GM12878 (cell line): Measurements from ENCODE around the gene PRC1. TPM values are rescaled to one million over a fixed set of nuclear protein-coding genes. Genes with fewer than 3 reads are reported as not detected.

ENCODE experiments used
- ATAC-seq: fragments of 200-7000 bp; cut with Tn5 transposase; 3 replicates; pipeline ENCODE4 v1.9.1; 2020; ENCODE audit warnings: mild to moderate bottlenecking, moderate library complexity
- BruUV-seq: library from RNA; stranded (reverse); fragments of 400-500 nt; replicated peaks from 2 replicates; lab custom pipeline; 2021; lab: Mats Ljungman, UMichigan
- CTCF ChIA-PET: fragments of 300-600 bp; sonication (Branson Sonifier 250); formaldehyde crosslinking; extraction: SDS; loops from one replicate; lab custom pipeline; 2021; ENCODE audit warnings: inconsistent platforms; lab: Yijun Ruan, JAX
- POLR2A ChIA-PET: fragments of 350-600 bp; formaldehyde crosslinking; extraction: SDS; loops from one replicate; lab custom pipeline; 2021; ENCODE audit warnings: inconsistent platforms; lab: Charles Lee
- RAD21 ChIA-PET: fragments of 300-600 bp; sonication (Branson Sonifier 250); formaldehyde crosslinking; loops from one replicate; lab custom pipeline; 2023; ENCODE audit warnings: antibody characterized with exemption; ENCODE audit not compliant: unreplicated experiment; lab: Charles Lee
- SMC1A ChIA-PET: fragments of 300-600 bp; sonication (Branson Sonifier 250); formaldehyde crosslinking; loops from one replicate; lab custom pipeline; 2023; ENCODE audit not compliant: unreplicated experiment, uncharacterized antibody; lab: Charles Lee
- DNase-seq: peaks from one replicate; pipeline ENCODE4 v3.0.0-alpha.2; 2011; ENCODE audit warnings: low read depth, low spot score
- FAIRE-seq: peaks from 3 replicates; lab custom pipeline; 2011; peaks lifted over from hg19 to GRCh38; lab: Jason Lieb, UNC
- H2AFZ ChIP-seq: 2 replicates; pipeline ENCODE4 v1.6.0; 2011; ENCODE audit warnings: low read depth, low read length, control low read depth; ENCODE audit not compliant: control insufficient read depth
- H3K27ac ChIP-seq: 2 replicates; pipeline ENCODE4 v1.5.1; 2011; ENCODE audit warnings: control low read depth; ENCODE audit not compliant: control insufficient read depth, insufficient read depth
- H3K27me3 ChIP-seq, 2 experiments: replicated peaks in 1 of 2; 2 replicates each; pipeline versions ENCODE4 v1.6.0 to v1.6.1; 2011; ENCODE audit warnings: low read length in 1 of 2; ENCODE audit not compliant: control insufficient read depth in 2 of 2, insufficient read depth in 2 of 2
- H3K36me3 ChIP-seq, 2 experiments: 2 replicates each; pipeline ENCODE4 v1.5.1; 2011; ENCODE audit warnings: low read length in 1 of 2; ENCODE audit not compliant: control insufficient read depth in 2 of 2, insufficient read depth in 2 of 2
- H3K4me1 ChIP-seq: 2 replicates; pipeline ENCODE4 v1.6.1; 2011; ENCODE audit warnings: mild to moderate bottlenecking, low read length, moderate library complexity, mixed read lengths; ENCODE audit not compliant: control insufficient read depth, insufficient read depth
- H3K4me2 ChIP-seq: 2 replicates; pipeline ENCODE4 v1.6.0; 2011; ENCODE audit warnings: control low read depth; ENCODE audit not compliant: control insufficient read depth, insufficient read depth
- H3K4me3 ChIP-seq: fragments of 200-600 bp; sonication (generic); 2 replicates; pipeline ENCODE4 v1.5.1; 2016
- H3K79me2 ChIP-seq: 2 replicates; pipeline ENCODE4 v1.6.0; 2011; ENCODE audit warnings: low read length; ENCODE audit not compliant: control insufficient read depth, insufficient read depth
- H3K9ac ChIP-seq: 2 replicates; pipeline ENCODE4 v1.8.0; 2011; ENCODE audit warnings: low read length, control low read depth, mixed read lengths; ENCODE audit not compliant: control insufficient read depth, insufficient read depth
- H3K9me3 ChIP-seq: replicated peaks from 3 replicates; pipeline ENCODE4 v1.5.1; 2011; ENCODE audit warnings: mild to moderate bottlenecking, low read length; ENCODE audit not compliant: control insufficient read depth, insufficient read depth
- H4K20me1 ChIP-seq: 2 replicates; pipeline ENCODE4 v1.6.0; 2011; ENCODE audit not compliant: control insufficient read depth, insufficient read depth
- EED ChIP-seq: sonication (generic); IDR thresholded peaks from 2 replicates; pipeline ENCODE4 v1.6.1; 2016; ENCODE audit warnings: antibody characterized with exemption, low read depth
- NFYA ChIP-seq: IDR thresholded peaks from 2 replicates; pipeline ENCODE4 v1.6.1; 2011; ENCODE audit warnings: low read depth, mild to moderate bottlenecking, low read length, improper control_type of control experiment, borderline replicate concordance
- NRF1 ChIP-seq: conservative IDR thresholded peaks from 2 replicates; pipeline ENCODE4 v1.6.1; 2011; ENCODE audit warnings: mild to moderate bottlenecking, low read depth, low read length, improper control_type of control experiment
- PAX8 ChIP-seq: fragments of 450-650 bp; IDR thresholded peaks from 2 replicates; pipeline ENCODE4 v1.6.1; 2017; ENCODE audit warnings: mild to moderate bottlenecking, moderate library complexity
- RUNX3 ChIP-seq: IDR thresholded peaks from 2 replicates; pipeline ENCODE4 v1.6.1; 2012; ENCODE audit warnings: low read length, inconsistent platforms
- SIN3A ChIP-seq: IDR thresholded peaks from 2 replicates; pipeline ENCODE4 v1.6.1; 2012; ENCODE audit warnings: low read depth, low read length, improper control_type of control experiment
- SMAD5 ChIP-seq: IDR thresholded peaks from 2 replicates; pipeline ENCODE4 v1.6.1; 2016; ENCODE audit warnings: antibody characterized with exemption, low read depth
- SPI1 ChIP-seq: IDR thresholded peaks from 2 replicates; pipeline ENCODE4 v1.6.1; 2011; ENCODE audit warnings: low read depth, mild to moderate bottlenecking, low read length, moderate library complexity, borderline replicate concordance; ENCODE audit not compliant: insufficient read depth
- SREBF2 ChIP-seq: IDR thresholded peaks from 2 replicates; pipeline ENCODE4 v1.6.1; 2012; ENCODE audit warnings: mild to moderate bottlenecking, low read length
- STAT1 ChIP-seq: fragments of 450-650 bp; conservative IDR thresholded peaks from 2 replicates; pipeline ENCODE4 v1.6.1; 2014; ENCODE audit warnings: antibody characterized with exemption, mild to moderate bottlenecking
- ZNF384 ChIP-seq: IDR thresholded peaks from 2 replicates; pipeline ENCODE4 v1.6.1; 2012; ENCODE audit warnings: low read depth, mild to moderate bottlenecking, low read length, improper control_type of control experiment, borderline replicate concordance
- WGBS: methylation state at CpG from one replicate; pipeline ENCODE4 v1.1.6; 2016; ENCODE audit warnings: low lambda C conversion rate; ENCODE audit not compliant: insufficient replicate concordance, insufficient coverage; ENCODE audit errors: missing lambda C conversion rate; 5-methylcytosine and 5-hydroxymethylcytosine counted together
- in situ Hi-C: fragments of 300-500 bp; cut with MboI; formaldehyde crosslinking; loops from 9 replicates; pipeline ENCODE4 v1.14.3; 2018; ENCODE audit warnings: mixed read lengths
- intact Hi-C: fragments of 100-400 bp; cut with micrococcal nuclease; formaldehyde crosslinking; loops from one replicate; pipeline ENCODE4 v1.14.2; 2022; ENCODE audit not compliant: unreplicated experiment
- polyA plus RNA-seq, 11 experiments: library from polyadenylated mRNA; depleted of rRNA in 4 of 11; unstranded in 6 of 11; stranded (reverse) in 5 of 11; fragments of >200 nt; fragmentation: Nextera tagmentation in 4 of 11; fragmentation: Illumina TruSeq in 1 of 11; extraction: Ambion mirVana in 4 of 11; extraction: Trizol in 1 of 11; gene quantifications; 1 replicate in 1 of 11; 2 replicates in 10 of 11; pipeline versions ENCODE4 v1.2.1 to v1.2.3, GENCODE V29; 2011 to 2016; ENCODE audit warnings: inconsistent platforms in 2 of 11, missing spikeins in 2 of 11, low read depth in 1 of 11
- total RNA-seq, 4 experiments: library from RNA; depleted of rRNA in 3 of 4; stranded (reverse); fragments of >200 nt in 3 of 4; fragmentation: Illumina TruSeq in 1 of 4; extraction: Trizol in 1 of 4; gene quantifications; 2 replicates each; pipeline versions ENCODE4 v1.2.1 to v1.2.3, GENCODE V29; 2013 to 2021
- TF ChIP-seq, protein P1 (sequence below), 3 experiments: IDR thresholded peaks in 2 of 3; conservative IDR thresholded peaks in 1 of 3; 2 replicates each; pipeline ENCODE4 v1.5.1; 2011; ENCODE audit warnings: low read depth in 3 of 3, low read length in 3 of 3, mild to moderate bottlenecking in 3 of 3, control low read depth in 2 of 3, moderate library complexity in 2 of 3, inconsistent platforms in 1 of 3, mixed read lengths in 1 of 3; ENCODE audit not compliant: control insufficient read depth in 2 of 3, insufficient read depth in 1 of 3; ENCODE audit errors: extremely low read depth in 1 of 3
- TF ChIP-seq, protein P2 (sequence below): fragments of 450-650 bp; IDR thresholded peaks from 2 replicates; pipeline ENCODE4 v1.6.1; 2018; ENCODE audit warnings: borderline replicate concordance, mild to moderate bottlenecking; ENCODE audit not compliant: partially characterized antibody

Gene PRC1
- total and polyA plus RNA-seq, 10 of the 15 experiments (the other 5 are each of a cell fraction or from before 2014, with no cell fraction given): 100 to 241 (median 131) TPM

- TF ChIP-seq STAT1: no peak
- TF ChIP-seq SREBF2: no peak
- no peak for TF ChIP-seq SMAD5
- TF ChIP-seq NRF1: no peak
Observed at GRCh38 chr15:90990446-90990845, 3.9 kb downstream of the PRC1 start (continued).

DNA sequence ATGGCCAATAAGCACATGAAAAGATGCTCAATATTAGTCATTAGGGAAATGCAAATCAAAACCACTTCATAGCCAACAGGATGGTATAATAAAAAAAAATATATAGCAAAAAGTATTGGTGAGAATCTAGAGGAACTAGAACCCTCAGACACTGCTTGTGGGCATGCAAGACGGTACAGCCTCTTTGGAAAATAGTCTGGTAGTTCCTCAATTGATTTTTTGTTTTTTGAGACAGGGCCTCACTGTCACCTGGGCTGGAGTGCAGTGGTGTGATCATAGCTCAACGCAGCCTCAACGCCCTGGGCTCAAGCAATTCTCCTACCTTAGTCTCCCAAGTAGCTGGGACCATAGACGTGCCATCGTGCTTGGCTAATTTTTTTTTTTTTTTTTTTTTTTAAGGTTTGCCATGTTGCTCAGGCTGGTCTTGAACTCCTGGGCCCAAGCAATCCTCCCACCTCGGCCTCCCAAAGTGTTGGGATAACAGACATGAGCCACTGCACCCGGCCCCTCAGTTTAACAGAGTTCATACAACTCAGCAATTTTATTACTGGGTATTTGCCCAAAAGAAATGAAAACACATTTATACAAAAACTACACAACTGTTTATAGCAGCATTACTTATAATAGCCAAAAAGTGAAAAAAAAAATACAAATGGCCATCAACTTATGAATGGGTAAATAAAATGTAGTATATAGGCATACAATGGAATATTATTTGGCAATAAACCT is 5.1 kb downstream of the PRC1 start:
- Histone ChIP-seq H2AFZ (peak overlapping the region; percentile 6), H3K4me1 (peaks cover 27% of the 10 kb centered on the region), H3K9me3 (no peaks in the 10 kb centered on the region), H3K4me3 (peak overlapping the region; percentile 58), H3K27me3 (no peaks in the 10 kb centered on the region), H4K20me1 (no peaks in the 10 kb centered on the region), H3K9ac (peak overlapping the region; percentile 29; the same call in 1 of the 2 replicates), H3K79me2 (peaks cover 97% of the 10 kb centered on the region), H3K27ac (peak overlapping the region; percentile 47), H3K36me3 (peaks cover 0 to 5% of the 10 kb centered on the region in 2 experiments; a peak in 1 of 4 replicates), H3K4me2 (peak overlapping the region; percentile 91)
- CTCF ChIA-PET: interaction anchor here (0.6 to 3.7 kb wide), 6 partner anchors 8 to 963 kb away, joined by 3 to 22 read pairs (median 6); partner anchors contain the start of genes RCCD1 and VPS33B
- intact Hi-C loops (loop anchor here (10.0 kb wide), 1 partner anchor 286 kb away; no protein-coding TSS in a partner anchor), in situ Hi-C loops (loop anchor here (25.0 kb wide), 1 partner anchor 1998 kb away; no protein-coding TSS in a partner anchor)
- RAD21 ChIA-PET: no interaction called here
- no peak for DNase-seq
- WGBS: 25% methylated on average over 7 of the region's 7 CpGs
- peak; percentile 42 for ATAC-seq
- SMC1A ChIA-PET: interaction anchor here (1.6 to 2.3 kb wide), 2 partner anchors 9 to 44 kb away, joined by 7 read pairs; no protein-coding TSS in a partner anchor
- FAIRE-seq: no peak
- no TSS peak for BruUV-seq
- POLR2A ChIA-PET: interaction anchor here (0.6 to 4.5 kb wide), 5 partner anchors 13 to 1676 kb away, joined by 3 to 26 read pairs (median 4); partner anchors contain the start of gene RCCD1
- TF ChIP-seq, protein P1, sequence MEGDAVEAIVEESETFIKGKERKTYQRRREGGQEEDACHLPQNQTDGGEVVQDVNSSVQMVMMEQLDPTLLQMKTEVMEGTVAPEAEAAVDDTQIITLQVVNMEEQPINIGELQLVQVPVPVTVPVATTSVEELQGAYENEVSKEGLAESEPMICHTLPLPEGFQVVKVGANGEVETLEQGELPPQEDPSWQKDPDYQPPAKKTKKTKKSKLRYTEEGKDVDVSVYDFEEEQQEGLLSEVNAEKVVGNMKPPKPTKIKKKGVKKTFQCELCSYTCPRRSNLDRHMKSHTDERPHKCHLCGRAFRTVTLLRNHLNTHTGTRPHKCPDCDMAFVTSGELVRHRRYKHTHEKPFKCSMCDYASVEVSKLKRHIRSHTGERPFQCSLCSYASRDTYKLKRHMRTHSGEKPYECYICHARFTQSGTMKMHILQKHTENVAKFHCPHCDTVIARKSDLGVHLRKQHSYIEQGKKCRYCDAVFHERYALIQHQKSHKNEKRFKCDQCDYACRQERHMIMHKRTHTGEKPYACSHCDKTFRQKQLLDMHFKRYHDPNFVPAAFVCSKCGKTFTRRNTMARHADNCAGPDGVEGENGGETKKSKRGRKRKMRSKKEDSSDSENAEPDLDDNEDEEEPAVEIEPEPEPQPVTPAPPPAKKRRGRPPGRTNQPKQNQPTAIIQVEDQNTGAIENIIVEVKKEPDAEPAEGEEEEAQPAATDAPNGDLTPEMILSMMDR (IDR thresholded peaks at IDR 0.05 in 2 of 3, conservative IDR thresholded peaks at IDR 0.05 in 1 of 3; ENCODE audit: control insufficient read depth in 2 of 3, extremely low read depth in 1 of 3, insufficient read depth in 1 of 3, low read depth in 3 of 3, low read length in 3 of 3): no peak
- TF ChIP-seq SPI1: no peak
- no peak for TF ChIP-seq EED
- no peak for TF ChIP-seq SIN3A
- no peak for TF ChIP-seq PAX8
- TF ChIP-seq, protein P2, sequence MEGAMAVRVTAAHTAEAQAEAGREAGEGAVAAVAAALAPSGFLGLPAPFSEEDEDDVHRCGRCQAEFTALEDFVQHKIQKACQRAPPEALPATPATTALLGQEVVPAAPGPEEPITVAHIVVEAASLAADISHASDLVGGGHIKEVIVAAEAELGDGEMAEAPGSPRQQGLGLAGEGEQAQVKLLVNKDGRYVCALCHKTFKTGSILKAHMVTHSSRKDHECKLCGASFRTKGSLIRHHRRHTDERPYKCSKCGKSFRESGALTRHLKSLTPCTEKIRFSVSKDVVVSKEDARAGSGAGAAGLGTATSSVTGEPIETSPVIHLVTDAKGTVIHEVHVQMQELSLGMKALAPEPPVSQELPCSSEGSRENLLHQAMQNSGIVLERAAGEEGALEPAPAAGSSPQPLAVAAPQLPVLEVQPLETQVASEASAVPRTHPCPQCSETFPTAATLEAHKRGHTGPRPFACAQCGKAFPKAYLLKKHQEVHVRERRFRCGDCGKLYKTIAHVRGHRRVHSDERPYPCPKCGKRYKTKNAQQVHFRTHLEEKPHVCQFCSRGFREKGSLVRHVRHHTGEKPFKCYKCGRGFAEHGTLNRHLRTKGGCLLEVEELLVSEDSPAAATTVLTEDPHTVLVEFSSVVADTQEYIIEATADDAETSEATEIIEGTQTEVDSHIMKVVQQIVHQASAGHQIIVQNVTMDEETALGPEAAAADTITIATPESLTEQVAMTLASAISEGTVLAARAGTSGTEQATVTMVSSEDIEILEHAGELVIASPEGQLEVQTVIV: no peak
- TF ChIP-seq RUNX3: 0 out of 2 replicates have a peak, but pooled peaks have one; percentile 8
- no peak for TF ChIP-seq NFYA
- 0 out of 2 replicates have a peak, but pooled peaks have one; percentile 2 for TF ChIP-seq ZNF384
